ENCODE measurements around the gene ZCCHC3. TPM values are rescaled to one million over a fixed set of nuclear protein-coding genes. Genes with fewer than 3 reads are reported as not detected.
A peak's percentile ranks its signal among the peaks of the same experiment; 100 is the strongest.

Gene ZCCHC3
- total RNA-seq, 1 experiment from 2014 or later, result 12.1 TPM

- Mint-ChIP-seq H3K27me3 (ENCODE audit: insufficient read depth, unreplicated experiment) (no peaks in the 10 kb centered on the region), H3K4me3 (ENCODE audit: unreplicated experiment) (peak overlapping the region; percentile 87), H3K4me1 (ENCODE audit: insufficient read depth, unreplicated experiment) (peaks cover 24% of the 10 kb centered on the region), H3K9me3 (ENCODE audit: unreplicated experiment) (no peaks in the 10 kb centered on the region), H3K36me3 (ENCODE audit: insufficient read depth, unreplicated experiment) (peaks cover 35% of the 10 kb centered on the region), H3K27ac (ENCODE audit: low read depth, unreplicated experiment) (peak overlapping the region; percentile 50)
- intact Hi-C loops (cut with micrococcal nuclease), result no loop called here
- CTCF ChIA-PET, result interaction anchor here (0.6 to 4.8 kb wide), 7 partner anchors 15 to 1003 kb away, joined by 3 to 53 read pairs (median 6); no protein-coding TSS in a partner anchor
- DNase-seq (ENCODE audit: unreplicated experiment), result no peak
- no peak for TF ChIP-seq CTCF (IDR thresholded peaks at IDR 0.05; ENCODE audit: unreplicated experiment)
- BruUV-seq (replicated peaks), result no TSS peak
- POLR2A ChIA-PET, result interaction anchor here (0.5 to 1.2 kb wide), 5 partner anchors 9 to 103 kb away, joined by 3 to 5 read pairs (median 3); no protein-coding TSS in a partner anchor
These were observed 30.9 kb downstream of the ZCCHC3 start for GRCh38 chr20:328027-328974.

- peaks cover 28% of the 10 kb centered on the region for H3K36me3 Mint-ChIP-seq (ENCODE audit: insufficient read depth, unreplicated experiment)
- H3K27me3 Mint-ChIP-seq (ENCODE audit: insufficient read depth, unreplicated experiment), result no peaks in the 10 kb centered on the region
These were observed 31.8 kb downstream of the ZCCHC3 start for GRCh38 chr20:328975-329695.

GRCh38 chr20:329851-330232 lies 32.5 kb downstream of the ZCCHC3 start:
- H3K27me3 Mint-ChIP-seq (ENCODE audit: insufficient read depth, unreplicated experiment), result no peaks in the 10 kb centered on the region
- no peaks in the 10 kb centered on the region for H3K9me3 Mint-ChIP-seq (ENCODE audit: unreplicated experiment)
- DNase-seq (ENCODE audit: unreplicated experiment), result no peak
- no peak for TF ChIP-seq CTCF (IDR thresholded peaks at IDR 0.05; ENCODE audit: unreplicated experiment)
- BruUV-seq (replicated peaks), result no TSS peak
- H3K4me3 Mint-ChIP-seq (ENCODE audit: unreplicated experiment), result peak overlapping the region; percentile 45
- peaks cover 28% of the 10 kb centered on the region for H3K36me3 Mint-ChIP-seq (ENCODE audit: insufficient read depth, unreplicated experiment)
- ChIA-PET CTCF (interaction anchor here (0.7 to 5.0 kb wide), 20 partner anchors 8 to 238 kb away, joined by 3 to 53 read pairs (median 6); partner anchors contain the start of genes DEFB132, NRSN2 and ZCCHC3), POLR2A (interaction anchor here (1.0 to 2.0 kb wide), 4 partner anchors 15 to 94 kb away, joined by 3 to 9 read pairs (median 4); no protein-coding TSS in a partner anchor)
- H3K4me1 Mint-ChIP-seq (ENCODE audit: insufficient read depth, unreplicated experiment), result peaks cover 24% of the 10 kb centered on the region
- H3K27ac Mint-ChIP-seq (ENCODE audit: low read depth, unreplicated experiment), result peak overlapping the region; percentile 55
- intact Hi-C loops (cut with micrococcal nuclease), result loop anchor here (1.0 kb wide), 2 partner anchors 94 to 121 kb away; no protein-coding TSS in a partner anchor

More at GRCh38 chr20:328975-329695, 31.8 kb downstream of the ZCCHC3 start:
- no peak for TF ChIP-seq CTCF (IDR thresholded peaks at IDR 0.05; ENCODE audit: unreplicated experiment)
- H3K9me3 Mint-ChIP-seq (ENCODE audit: unreplicated experiment), result no peaks in the 10 kb centered on the region
- H3K27ac Mint-ChIP-seq (ENCODE audit: low read depth, unreplicated experiment), result peak overlapping the region; percentile 55
- no TSS peak for BruUV-seq (replicated peaks)
- no peak for DNase-seq (ENCODE audit: unreplicated experiment)
- H3K4me3 Mint-ChIP-seq (ENCODE audit: unreplicated experiment), result peak overlapping the region; percentile 87
- ChIA-PET CTCF (interaction anchor here (0.6 to 4.8 kb wide), 13 partner anchors 9 to 1002 kb away, joined by 3 to 53 read pairs (median 7); no protein-coding TSS in a partner anchor), POLR2A (interaction anchor here (0.6 to 1.2 kb wide), 5 partner anchors 9 to 73 kb away, joined by 3 to 5 read pairs (median 3); no protein-coding TSS in a partner anchor)
- H3K4me1 Mint-ChIP-seq (ENCODE audit: insufficient read depth, unreplicated experiment), result peaks cover 24% of the 10 kb centered on the region
- intact Hi-C loops (cut with micrococcal nuclease), result no loop called here

Data from MCF 10A (cell line).